A549 (cell line): ENCODE measurements around the gene CNNM2.

Source experiments
- CHD4 ChIP-seq: fragments of 200-600 bp; sonication (generic); IDR thresholded peaks from 2 replicates; pipeline ENCODE4 v1.6.1; 2016; ENCODE audit warnings: antibody characterized with exemption, mild to moderate bottlenecking, borderline replicate concordance
- CTCF ChIP-seq: fragments of >200 bp; sonication (Bioruptor Twin); formaldehyde crosslinking; IDR thresholded peaks from 3 replicates; pipeline ENCODE4 v1.5.1; 2016
- ELK1 ChIP-seq: fragments of 150-350 bp; IDR thresholded peaks from 2 replicates; pipeline ENCODE4 v1.6.1; 2014; ENCODE audit warnings: low read depth, mild to moderate bottlenecking, low read length
- EP300 ChIP-seq, 2 experiments: fragments of >200 bp; sonication (Bioruptor Twin); formaldehyde crosslinking; IDR thresholded peaks; 2 replicates in 1 of 2; 3 replicates in 1 of 2; pipeline ENCODE4 v1.6.1; 2016 to 2017
- HMGXB4 ChIP-seq: fragments of 250-450 bp; sonication (Bioruptor Pico); IDR thresholded peaks from 2 replicates; pipeline ENCODE4 v1.5.0; 2021; ENCODE audit warnings: mild to moderate bottlenecking, moderate library complexity, borderline replicate concordance
- MAX ChIP-seq: IDR thresholded peaks from 2 replicates; pipeline ENCODE4 v1.6.1; 2012
- MYC ChIP-seq: IDR thresholded peaks from 2 replicates; pipeline ENCODE4 v1.6.1; 2012; ENCODE audit warnings: mild to moderate bottlenecking, inconsistent platforms, low read length, improper control_type of control experiment, borderline replicate concordance
- POLR2A ChIP-seq: IDR thresholded peaks from 2 replicates; pipeline ENCODE4 v1.6.1; 2012; ENCODE audit warnings: mild to moderate bottlenecking, low read length
- RAD21 ChIP-seq, 2 experiments: fragments of >200 bp in 1 of 2; sonication (Bioruptor Twin) in 1 of 2; formaldehyde crosslinking in 1 of 2; IDR thresholded peaks in 1 of 2; conservative IDR thresholded peaks in 1 of 2; 2 replicates in 1 of 2; 3 replicates in 1 of 2; pipeline ENCODE4 v1.6.1; 2012 to 2018; ENCODE audit warnings: inconsistent platforms in 1 of 2
- RCOR1 ChIP-seq: fragments of 150-350 bp; IDR thresholded peaks from 2 replicates; pipeline ENCODE4 v1.6.1; 2014; ENCODE audit warnings: antibody characterized with exemption, low read length, low read depth
- USF2 ChIP-seq: fragments of 450-650 bp; IDR thresholded peaks from 2 replicates; pipeline ENCODE4 v1.6.1; 2014; ENCODE audit warnings: antibody characterized with exemption
- TF ChIP-seq, protein P1 (sequence below): IDR thresholded peaks from 2 replicates; pipeline ENCODE4 v1.6.1; 2012

DNA sequence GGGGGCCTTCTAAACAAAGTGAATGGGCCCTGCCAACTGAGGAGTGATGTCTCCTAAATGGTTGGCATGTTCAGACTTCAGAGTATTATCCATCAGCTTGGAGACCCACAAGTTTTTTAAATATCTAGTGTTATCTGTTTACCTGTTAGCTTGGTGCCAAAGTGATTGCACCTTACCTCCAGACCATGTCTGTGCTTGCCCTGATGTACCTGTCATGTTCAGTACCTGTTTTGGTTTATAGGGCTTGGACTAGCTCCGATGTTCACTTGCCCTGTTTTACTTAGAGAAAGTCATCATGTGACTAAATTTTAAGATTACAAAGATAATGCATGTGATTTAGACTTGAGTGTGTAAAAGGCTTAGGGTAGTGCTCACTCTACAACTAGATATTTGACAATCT, 67.7 kb downstream of the CNNM2 start:
- TF ChIP-seq RAD21 (conservative IDR thresholded peaks at IDR 0.05 in 1 of 2, IDR thresholded peaks at IDR 0.05 in 1 of 2) (no peak), CHD4 (no peak), USF2 (no peak), RCOR1 (no peak), ELK1 (no peak), EP300 (IDR thresholded peaks at IDR 0.05) (no peak), CTCF (no peak), MYC (no peak), HMGXB4 (no peak), MAX (no peak), POLR2A (no peak)
- TF ChIP-seq, protein P1, sequence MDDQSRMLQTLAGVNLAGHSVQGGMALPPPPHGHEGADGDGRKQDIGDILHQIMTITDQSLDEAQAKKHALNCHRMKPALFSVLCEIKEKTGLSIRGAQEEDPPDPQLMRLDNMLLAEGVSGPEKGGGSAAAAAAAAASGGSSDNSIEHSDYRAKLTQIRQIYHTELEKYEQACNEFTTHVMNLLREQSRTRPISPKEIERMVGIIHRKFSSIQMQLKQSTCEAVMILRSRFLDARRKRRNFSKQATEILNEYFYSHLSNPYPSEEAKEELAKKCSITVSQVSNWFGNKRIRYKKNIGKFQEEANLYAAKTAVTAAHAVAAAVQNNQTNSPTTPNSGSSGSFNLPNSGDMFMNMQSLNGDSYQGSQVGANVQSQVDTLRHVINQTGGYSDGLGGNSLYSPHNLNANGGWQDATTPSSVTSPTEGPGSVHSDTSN: no peak
